ENCODE measurements around the gene DEFB124.
"Not testable (repeated sequence)": the region's sequence is repeated elsewhere in the genome, so short reads cannot be mapped to it uniquely, and the experiment has no call there.

DEFB124 gene

GRCh38 chr20:31426891-31427551 is 47.9 kb downstream of the DEFB124 start:
- not testable (repeated sequence) for H3K27me3 ChIP-seq (ENCODE audit: control insufficient read depth, insufficient read depth, low read length, poor library complexity, severe bottlenecking); H3K9me3 ChIP-seq (ENCODE audit: control insufficient read depth, low read length); H3K36me3 ChIP-seq (ENCODE audit: control insufficient read depth, insufficient read depth, low read length); H3K27ac ChIP-seq (ENCODE audit: insufficient read depth, low read depth, low read length, poor library complexity, severe bottlenecking); H3K4me1 ChIP-seq (ENCODE audit: control insufficient read depth, insufficient read depth, low read length); H3K4me3 ChIP-seq (ENCODE audit: insufficient read depth, low read depth, low read length)
- WGBS, 2 experiments = 87 to 91% methylated on average over 32 to 38 of the region's 48 CpGs

GRCh38 chr20:31425797-31426196 is 49.1 kb downstream of the DEFB124 start:
- Histone ChIP-seq H3K4me3 (ENCODE audit: insufficient read depth, low read depth, low read length) (no peak overlapping the region), H3K9me3 (ENCODE audit: control insufficient read depth, low read length) (peaks cover 7% of the 10 kb centered on the region)

GRCh38 chr20:31418307-31418706 is 56.6 kb downstream of the DEFB124 start:
- 68 to 84% methylated on average over 6 to 7 of the region's 7 CpGs for WGBS, 2 experiments
- Histone ChIP-seq H3K9me3 (ENCODE audit: control insufficient read depth, low read length) (peaks cover 16% of the 10 kb centered on the region), H3K36me3 (ENCODE audit: control insufficient read depth, insufficient read depth, low read length) (no peaks in the 10 kb centered on the region), H3K4me1 (ENCODE audit: control insufficient read depth, insufficient read depth, low read length) (no peaks in the 10 kb centered on the region), H3K4me3 (ENCODE audit: insufficient read depth, low read depth, low read length) (no peak overlapping the region), H3K27me3 (ENCODE audit: control insufficient read depth, insufficient read depth, low read length, poor library complexity, severe bottlenecking) (no peaks in the 10 kb centered on the region), H3K27ac (ENCODE audit: insufficient read depth, low read depth, low read length, poor library complexity, severe bottlenecking) (no peak overlapping the region)

More at GRCh38 chr20:31425797-31426196, 49.1 kb downstream of the DEFB124 start:
- no peaks in the 10 kb centered on the region for H3K4me1 ChIP-seq (ENCODE audit: control insufficient read depth, insufficient read depth, low read length)
- no peaks in the 10 kb centered on the region for H3K27me3 ChIP-seq (ENCODE audit: control insufficient read depth, insufficient read depth, low read length, poor library complexity, severe bottlenecking)
- no peak overlapping the region for H3K27ac ChIP-seq (ENCODE audit: insufficient read depth, low read depth, low read length, poor library complexity, severe bottlenecking)
- no peaks in the 10 kb centered on the region for H3K36me3 ChIP-seq (ENCODE audit: control insufficient read depth, insufficient read depth, low read length)

- Histone ChIP-seq H3K4me1 (ENCODE audit: control insufficient read depth, insufficient read depth, low read length) (no peaks in the 10 kb centered on the region), H3K9me3 (ENCODE audit: control insufficient read depth, low read length) (peaks cover 16% of the 10 kb centered on the region), H3K27me3 (ENCODE audit: control insufficient read depth, insufficient read depth, low read length, poor library complexity, severe bottlenecking) (no peaks in the 10 kb centered on the region), H3K27ac (ENCODE audit: insufficient read depth, low read depth, low read length, poor library complexity, severe bottlenecking) (no peak overlapping the region), H3K36me3 (ENCODE audit: control insufficient read depth, insufficient read depth, low read length) (no peaks in the 10 kb centered on the region), H3K4me3 (ENCODE audit: insufficient read depth, low read depth, low read length) (no peak overlapping the region)
- 90 to 92% methylated on average over 2 of the region's 2 CpGs for WGBS, 2 experiments
Measured at GRCh38 chr20:31415653-31416052, 59.3 kb downstream of the DEFB124 start.

Data from ectodermal cell (in vitro differentiated cells).